ENCODE results near the gene CC2D2A. TPM values are rescaled to one million over a fixed set of nuclear protein-coding genes. Genes with fewer than 3 reads are reported as not detected.

The CC2D2A gene
- total RNA-seq, 1 experiment from 2014 or later = 13.0 TPM

DNA sequence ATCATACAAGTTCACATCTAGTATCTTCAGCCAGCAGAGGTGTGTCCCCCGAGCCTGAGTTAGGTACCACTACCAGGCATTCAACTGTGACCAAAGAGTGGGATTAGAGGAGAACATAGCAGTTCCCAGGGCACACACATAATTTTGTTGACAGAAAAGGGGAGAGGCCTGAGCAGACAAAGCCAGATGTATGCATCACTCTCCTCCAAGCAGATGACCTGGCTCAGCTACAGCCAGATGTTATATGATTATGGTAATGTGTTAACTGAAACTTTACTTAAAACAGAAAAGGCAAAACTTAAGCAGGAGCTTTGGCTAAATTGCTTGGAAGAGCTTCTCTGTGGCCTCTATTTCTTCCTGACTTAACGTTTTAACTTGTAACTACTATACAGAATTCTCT lies 88.9 kb downstream of the CC2D2A start:
- DNase-seq (ENCODE audit: low read depth, low spot score) (no peak), ATAC-seq (no peak)
- ChIA-PET POLR2A (no interaction called here), RAD21 (ENCODE audit: low non-redundant PET in 1 of 2, low total read pairs in 2 of 2, uncharacterized antibody in 2 of 2, unreplicated experiment in 2 of 2) (no interaction called here), CTCF (interaction anchor here (1.2 kb wide), 1 partner anchor 79 kb away, joined by 3 read pairs; no protein-coding TSS in a partner anchor)
- Histone ChIP-seq H3K27ac (ENCODE audit: low read depth, low read length) (no peak overlapping the region), H3K4me3 (replicated peaks in 1 of 2; ENCODE audit: low read depth in 1 of 2, low read length in 2 of 2) (no peak overlapping the region), H3K9me2 (ENCODE audit: insufficient read depth) (no peaks in the 10 kb centered on the region), H3K4me2 (ENCODE audit: low read length) (no peak overlapping the region), H3K9ac (ENCODE audit: low read length) (no peak overlapping the region), H3K9me3 (ENCODE audit: control insufficient read depth in 1 of 2, insufficient read depth in 1 of 2, low read depth in 1 of 2, low read length in 2 of 2) (no peaks in the 10 kb centered on the region), H3K36me3 (ENCODE audit: control insufficient read depth in 1 of 2, insufficient read depth in 2 of 2, low read length in 2 of 2) (no peaks in the 10 kb centered on the region), H2AFZ (ENCODE audit: low read depth, low read length, poor library complexity, severe bottlenecking) (no peak overlapping the region), H4K20me1 (ENCODE audit: insufficient read depth) (no peaks in the 10 kb centered on the region), H3K27me3 (ENCODE audit: insufficient read depth, low read length) (no peaks in the 10 kb centered on the region), H3K79me2 (ENCODE audit: insufficient read depth, low read length) (no peaks in the 10 kb centered on the region), H3K4me1 (ENCODE audit: control insufficient read depth in 1 of 2, insufficient read depth in 2 of 2, low read length in 2 of 2) (peaks cover 0 to 8% of the 10 kb centered on the region in 2 experiments; a peak in 1 of 4 replicates)
- no TSS peak for BruUV-seq (replicated peaks)
- intact Hi-C loops (cut with micrococcal nuclease) = no loop called here
- TF ChIP-seq CBX3 (IDR thresholded peaks at IDR 0.05; ENCODE audit: low read depth) (no peak), POLR2AphosphoS5 (IDR thresholded peaks at IDR 0.05; ENCODE audit: low read depth, low read length) (no peak), YY1 (IDR thresholded peaks at IDR 0.05; ENCODE audit: extremely low read depth, insufficient replicate concordance, low read depth, low read length) (no peak), SIN3A (IDR thresholded peaks at IDR 0.05; ENCODE audit: low read depth) (no peak), EZH2 (IDR thresholded peaks at IDR 0.05) (no peak)
- TF ChIP-seq, protein P1, sequence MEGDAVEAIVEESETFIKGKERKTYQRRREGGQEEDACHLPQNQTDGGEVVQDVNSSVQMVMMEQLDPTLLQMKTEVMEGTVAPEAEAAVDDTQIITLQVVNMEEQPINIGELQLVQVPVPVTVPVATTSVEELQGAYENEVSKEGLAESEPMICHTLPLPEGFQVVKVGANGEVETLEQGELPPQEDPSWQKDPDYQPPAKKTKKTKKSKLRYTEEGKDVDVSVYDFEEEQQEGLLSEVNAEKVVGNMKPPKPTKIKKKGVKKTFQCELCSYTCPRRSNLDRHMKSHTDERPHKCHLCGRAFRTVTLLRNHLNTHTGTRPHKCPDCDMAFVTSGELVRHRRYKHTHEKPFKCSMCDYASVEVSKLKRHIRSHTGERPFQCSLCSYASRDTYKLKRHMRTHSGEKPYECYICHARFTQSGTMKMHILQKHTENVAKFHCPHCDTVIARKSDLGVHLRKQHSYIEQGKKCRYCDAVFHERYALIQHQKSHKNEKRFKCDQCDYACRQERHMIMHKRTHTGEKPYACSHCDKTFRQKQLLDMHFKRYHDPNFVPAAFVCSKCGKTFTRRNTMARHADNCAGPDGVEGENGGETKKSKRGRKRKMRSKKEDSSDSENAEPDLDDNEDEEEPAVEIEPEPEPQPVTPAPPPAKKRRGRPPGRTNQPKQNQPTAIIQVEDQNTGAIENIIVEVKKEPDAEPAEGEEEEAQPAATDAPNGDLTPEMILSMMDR (IDR thresholded peaks at IDR 0.05 in 2 of 3, conservative IDR thresholded peaks at IDR 0.05 in 1 of 3; ENCODE audit: borderline replicate concordance in 1 of 3, insufficient read depth in 1 of 3, low read depth in 2 of 3, low read length in 2 of 3) = no peak
- TF ChIP-seq, protein P2, sequence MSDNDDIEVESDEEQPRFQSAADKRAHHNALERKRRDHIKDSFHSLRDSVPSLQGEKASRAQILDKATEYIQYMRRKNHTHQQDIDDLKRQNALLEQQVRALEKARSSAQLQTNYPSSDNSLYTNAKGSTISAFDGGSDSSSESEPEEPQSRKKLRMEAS (IDR thresholded peaks at IDR 0.05) = no peak

DNA sequence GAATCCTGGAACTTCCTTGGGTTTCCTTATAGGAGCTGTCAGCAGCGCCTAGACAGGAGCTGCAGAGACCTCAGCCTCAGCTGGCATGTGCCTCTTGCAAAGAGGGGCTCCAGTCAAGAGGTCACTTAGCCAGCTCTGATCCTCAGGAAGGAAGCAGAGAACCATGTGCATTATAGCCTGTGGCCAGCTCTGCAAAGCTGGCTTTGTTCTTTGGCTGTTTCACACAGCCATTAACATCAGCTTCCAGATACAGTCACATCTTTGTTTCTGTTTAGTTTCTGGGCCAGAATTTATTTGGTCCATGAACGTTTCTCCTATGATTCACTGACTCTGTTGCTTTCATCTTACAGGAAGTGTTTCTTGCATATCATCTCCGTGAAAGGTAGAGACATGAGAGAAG lies 92.4 kb downstream of the CC2D2A start:
- ATAC-seq (no peak), DNase-seq (ENCODE audit: low read depth, low spot score) (no peak)
- H3K27ac ChIP-seq (ENCODE audit: low read depth, low read length) = no peak overlapping the region
- CTCF ChIA-PET = no interaction called here
- no peaks in the 10 kb centered on the region for H3K36me3 ChIP-seq (ENCODE audit: control insufficient read depth in 1 of 2, insufficient read depth in 2 of 2, low read length in 2 of 2)
- peaks cover 0 to 8% of the 10 kb centered on the region in 2 experiments; a peak in 1 of 4 replicates for H3K4me1 ChIP-seq (ENCODE audit: control insufficient read depth in 1 of 2, insufficient read depth in 2 of 2, low read length in 2 of 2)
- RAD21 ChIA-PET (ENCODE audit: low non-redundant PET in 1 of 2, low total read pairs in 2 of 2, uncharacterized antibody in 2 of 2, unreplicated experiment in 2 of 2) = no interaction called here
- no peaks in the 10 kb centered on the region for H3K27me3 ChIP-seq (ENCODE audit: insufficient read depth, low read length)
- TF ChIP-seq YY1 (IDR thresholded peaks at IDR 0.05; ENCODE audit: extremely low read depth, insufficient replicate concordance, low read depth, low read length) = no peak
- TF ChIP-seq JUND (IDR thresholded peaks at IDR 0.05) = no peak
- H4K20me1 ChIP-seq (ENCODE audit: insufficient read depth) = no peaks in the 10 kb centered on the region
- no peaks in the 10 kb centered on the region for H3K9me2 ChIP-seq (ENCODE audit: insufficient read depth)
- H3K9ac ChIP-seq (ENCODE audit: low read length) = no peak overlapping the region
- H3K4me2 ChIP-seq (ENCODE audit: low read length) = no peak overlapping the region
- H3K4me3 ChIP-seq (replicated peaks in 1 of 2; ENCODE audit: low read depth in 1 of 2, low read length in 2 of 2) = no peak overlapping the region
- H2AFZ ChIP-seq (ENCODE audit: low read depth, low read length, poor library complexity, severe bottlenecking) = no peak overlapping the region
- intact Hi-C loops (cut with micrococcal nuclease) = no loop called here
- POLR2A ChIA-PET = no interaction called here
- no peaks in the 10 kb centered on the region for H3K9me3 ChIP-seq (ENCODE audit: control insufficient read depth in 1 of 2, insufficient read depth in 1 of 2, low read depth in 1 of 2, low read length in 2 of 2)
- no peaks in the 10 kb centered on the region for H3K79me2 ChIP-seq (ENCODE audit: insufficient read depth, low read length)
- BruUV-seq (replicated peaks) = no TSS peak
